GM18502 (cell line): ENCODE results near the gene PCBP3.
"Not testable (repeated sequence)": the region's sequence is repeated elsewhere in the genome, so short reads cannot be mapped to it uniquely, and the experiment has no call there.

Experiments
- ATAC-seq: cut with Tn5 transposase; IDR thresholded peaks from one replicate; pipeline ENCODE4 v1.9.1; 2021; ENCODE audit warnings: mild to moderate bottlenecking; ENCODE audit not compliant: unreplicated experiment, poor library complexity

Gene PCBP3

DNA sequence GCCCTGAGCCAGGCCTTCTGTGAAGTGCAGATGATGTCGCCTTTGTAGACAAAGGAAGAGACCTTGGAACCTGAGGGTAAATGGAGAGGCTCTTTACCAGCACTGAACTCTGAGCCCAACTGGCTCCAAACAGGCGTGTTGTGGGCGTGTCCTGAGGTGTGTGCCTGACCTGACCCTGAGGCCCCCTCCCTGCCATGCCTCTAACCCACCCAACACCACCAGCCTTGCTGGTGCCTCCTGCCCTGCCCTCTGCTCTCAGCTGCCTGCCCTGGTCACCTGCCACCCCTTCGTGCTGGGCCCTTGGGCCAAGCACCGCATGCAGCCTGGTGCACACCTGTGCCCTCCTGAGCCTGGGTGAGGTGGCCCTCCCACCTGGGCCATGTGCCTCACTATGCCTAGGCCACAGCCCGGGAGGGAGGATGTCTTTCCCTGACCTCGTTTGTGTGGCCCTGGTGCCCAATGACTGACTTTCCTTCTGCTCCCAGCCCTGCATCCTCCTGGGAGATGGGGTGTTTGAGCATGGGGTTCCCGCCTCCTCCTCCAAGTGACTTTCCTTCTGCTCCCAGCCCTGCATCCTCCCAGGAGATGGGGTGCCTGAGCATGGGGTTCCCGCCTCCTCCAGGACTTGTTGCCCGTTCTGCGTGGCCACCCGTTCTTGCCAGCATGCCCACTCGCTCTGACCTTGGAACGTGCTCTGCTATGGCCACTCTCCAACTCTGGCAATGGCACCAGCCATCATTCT, 157.0 kb downstream of the PCBP3 start:
- no peak for ATAC-seq

DNA sequence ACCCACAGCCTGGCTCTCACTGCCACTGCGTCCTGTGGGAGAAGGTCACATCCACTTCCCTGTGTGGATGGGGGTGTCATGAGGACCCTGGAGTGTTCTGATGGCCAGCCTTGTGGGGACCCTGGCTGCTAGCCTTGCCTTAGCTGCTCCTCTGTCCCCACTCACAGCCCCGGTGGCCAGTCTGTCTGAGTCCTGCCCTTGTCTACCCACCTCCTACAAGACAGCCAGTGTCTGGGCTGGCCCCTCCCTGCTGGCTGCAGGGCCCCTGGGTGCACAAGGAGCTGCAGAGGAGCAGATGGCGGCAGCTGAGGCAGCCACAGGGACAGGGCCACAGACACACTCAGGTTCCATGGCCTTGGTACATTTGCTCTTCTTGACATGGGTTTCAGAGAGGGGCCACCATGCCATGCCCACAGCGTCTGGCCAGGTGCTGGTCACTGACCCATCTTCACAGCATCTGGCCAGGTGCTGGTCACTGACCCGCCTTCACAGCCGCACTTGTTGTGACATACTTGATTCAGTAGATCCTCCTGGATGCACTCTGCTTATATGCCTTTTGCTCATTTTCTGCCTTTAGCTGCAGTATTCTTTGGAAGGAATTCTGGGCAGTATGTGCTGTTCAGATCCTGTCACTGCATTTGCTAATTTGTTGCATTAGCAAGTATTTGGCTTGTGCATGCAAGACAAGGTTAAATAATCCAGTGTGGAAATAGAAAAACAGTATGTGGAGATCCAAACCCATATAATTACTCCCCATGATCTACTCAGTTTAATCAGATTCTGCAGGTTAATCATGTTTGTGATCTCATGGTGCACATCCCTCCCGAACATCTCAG, 157.8 kb downstream of the PCBP3 start:
- no peak for ATAC-seq

DNA sequence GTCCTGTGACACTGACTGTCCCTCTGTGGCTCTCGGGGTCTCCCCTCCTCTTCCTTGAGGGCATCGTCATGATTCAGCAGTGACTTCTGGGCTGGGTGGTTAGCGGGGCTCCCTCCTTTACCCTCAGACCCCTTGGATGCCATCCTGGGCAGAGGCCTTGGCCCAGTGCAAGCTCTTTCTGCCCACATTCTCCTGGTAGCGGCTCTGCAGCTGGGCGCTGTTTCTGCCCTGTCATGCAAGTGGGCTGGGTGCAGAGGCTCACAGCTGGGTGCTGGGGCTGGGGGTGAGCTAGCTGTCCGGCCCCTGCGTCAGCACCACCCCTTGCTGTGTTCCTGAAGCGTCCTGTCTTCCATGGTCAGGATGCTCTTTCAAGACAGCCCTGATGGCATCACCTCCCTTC, 158.5 kb downstream of the PCBP3 start:
- no peak for ATAC-seq

DNA sequence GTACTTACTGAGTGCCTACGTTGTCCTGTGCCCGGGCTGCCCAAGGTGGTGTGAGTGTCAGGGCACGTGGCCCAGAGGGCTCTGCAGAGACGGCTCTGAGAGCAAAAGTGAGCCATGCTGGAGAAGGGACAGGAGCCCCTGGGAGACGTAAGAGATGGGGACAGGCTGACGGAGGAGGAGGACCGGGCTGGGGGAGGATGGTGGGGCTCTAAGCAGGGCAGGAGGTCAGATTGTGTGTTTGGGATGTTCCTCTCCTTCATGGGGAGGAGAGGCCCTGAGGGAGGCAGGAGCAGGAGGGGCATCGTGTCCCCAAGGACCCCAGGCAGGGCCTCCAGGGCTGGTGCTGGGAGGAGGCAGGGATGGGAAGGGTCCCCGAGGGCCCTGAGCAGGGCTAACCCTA, 158.9 kb downstream of the PCBP3 start:
- no peak for ATAC-seq

DNA sequence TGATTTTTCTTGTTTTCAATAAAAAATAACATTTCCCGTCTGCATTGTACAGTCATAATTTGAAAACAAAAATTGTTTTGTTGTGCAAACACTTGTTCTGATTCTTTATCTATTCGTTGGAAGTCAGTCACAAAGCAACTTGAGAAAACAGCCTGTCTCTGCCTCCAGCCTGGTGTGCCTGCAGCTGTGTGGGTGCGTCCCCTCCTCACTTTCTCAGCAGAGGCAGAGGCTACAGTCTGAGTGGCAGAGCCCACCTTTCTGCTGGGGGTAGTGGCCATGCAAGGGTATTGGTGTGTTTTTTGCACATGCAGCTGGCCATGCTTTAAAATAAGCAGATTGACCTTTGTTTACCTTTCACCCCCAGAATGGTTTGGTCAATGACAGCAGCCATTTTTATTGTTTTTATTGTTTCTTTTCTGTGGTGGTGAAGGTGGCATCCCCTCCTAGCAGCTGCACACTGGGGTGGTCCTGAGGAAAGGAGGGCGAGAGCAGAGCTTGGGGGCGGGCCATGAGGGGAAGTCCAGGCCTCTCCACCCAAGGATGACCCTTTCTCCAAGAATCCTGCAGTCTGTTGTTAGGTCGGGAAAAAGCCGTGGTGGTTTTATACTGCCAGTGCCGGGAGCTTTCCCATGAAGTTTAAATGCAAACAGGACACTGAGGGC, 159.6 kb downstream of the PCBP3 start:
- no peak for ATAC-seq

DNA sequence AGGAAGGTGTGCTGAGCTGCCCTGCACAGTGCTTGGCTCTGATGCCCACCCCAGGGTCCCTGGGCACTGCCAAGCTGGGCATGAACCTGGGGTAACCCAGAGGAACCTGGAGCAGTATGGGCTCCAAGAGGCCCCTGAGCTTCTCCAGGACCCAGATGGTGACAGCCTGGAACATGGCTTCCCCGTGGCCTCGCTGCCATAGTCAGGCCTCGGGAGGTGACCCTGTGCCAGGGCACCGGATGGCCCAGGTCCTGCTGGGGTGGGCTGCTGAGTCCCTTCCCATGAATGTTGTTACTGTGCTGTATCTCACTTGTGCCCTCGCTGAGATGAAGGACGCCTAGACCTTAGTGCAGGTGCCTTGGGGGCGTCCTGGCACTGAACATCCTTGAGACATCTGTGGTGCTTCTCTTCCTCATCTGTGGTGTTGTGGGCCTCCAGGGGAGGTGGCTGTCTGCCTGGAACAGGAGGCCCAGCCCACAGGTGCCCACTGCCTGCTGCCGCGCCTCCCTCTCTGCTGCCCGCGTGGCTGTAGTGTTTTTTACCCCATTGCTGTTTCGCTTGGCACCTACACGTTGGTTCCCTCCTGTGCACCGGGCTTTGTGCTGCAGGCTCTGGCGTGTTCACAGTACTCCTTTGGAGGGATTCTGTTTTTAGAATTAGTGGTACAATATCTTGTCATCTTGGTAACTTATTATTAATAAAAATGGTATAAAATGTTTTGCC, 160.3 kb downstream of the PCBP3 start:
- no peak for ATAC-seq

DNA sequence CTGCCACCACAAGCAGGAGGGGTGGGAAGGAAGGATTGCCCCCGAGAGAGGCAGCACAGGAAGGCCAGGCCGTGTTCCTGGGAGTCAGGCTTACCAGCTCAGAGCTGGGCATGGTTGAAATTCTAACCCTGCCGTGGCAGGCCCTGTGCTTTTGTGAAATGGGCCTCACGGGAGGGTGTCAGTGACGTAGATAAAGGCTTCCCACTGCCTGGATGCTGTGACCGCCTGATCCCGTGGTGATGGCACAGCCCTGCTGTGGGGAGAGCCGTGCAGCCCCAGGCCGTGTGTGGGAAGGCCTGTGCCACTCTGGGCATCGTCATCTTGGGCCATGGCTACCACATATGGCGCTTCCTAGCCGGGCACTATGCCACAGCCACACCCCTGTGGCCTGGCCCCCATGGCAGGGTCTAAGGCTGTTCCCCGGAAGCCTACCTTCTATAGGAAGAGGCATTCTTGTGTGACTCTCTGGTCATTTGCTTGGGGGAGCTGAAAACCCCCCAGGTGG, 161.3 kb downstream of the PCBP3 start:
- ATAC-seq: no peak

DNA sequence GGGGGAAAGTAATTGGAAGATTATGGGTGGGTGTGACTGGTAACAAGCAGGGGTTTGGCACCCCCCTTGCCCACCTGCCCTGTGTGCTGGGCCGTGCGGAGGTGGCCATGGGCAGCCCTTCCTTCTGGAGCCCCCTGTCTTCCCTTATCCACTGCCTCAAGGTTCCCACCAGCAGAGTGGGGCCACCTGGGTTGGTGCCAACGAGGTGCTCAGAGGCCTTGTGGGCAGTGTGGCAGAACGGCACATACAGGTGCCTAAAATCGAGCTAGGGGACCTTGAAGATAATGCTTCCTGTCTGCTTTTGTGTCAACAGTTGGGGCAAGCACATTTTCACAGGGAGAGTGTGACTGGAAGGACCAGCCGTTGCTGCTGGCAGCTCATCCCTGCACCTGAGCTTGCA, 161.8 kb downstream of the PCBP3 start:
- ATAC-seq: no peak

DNA sequence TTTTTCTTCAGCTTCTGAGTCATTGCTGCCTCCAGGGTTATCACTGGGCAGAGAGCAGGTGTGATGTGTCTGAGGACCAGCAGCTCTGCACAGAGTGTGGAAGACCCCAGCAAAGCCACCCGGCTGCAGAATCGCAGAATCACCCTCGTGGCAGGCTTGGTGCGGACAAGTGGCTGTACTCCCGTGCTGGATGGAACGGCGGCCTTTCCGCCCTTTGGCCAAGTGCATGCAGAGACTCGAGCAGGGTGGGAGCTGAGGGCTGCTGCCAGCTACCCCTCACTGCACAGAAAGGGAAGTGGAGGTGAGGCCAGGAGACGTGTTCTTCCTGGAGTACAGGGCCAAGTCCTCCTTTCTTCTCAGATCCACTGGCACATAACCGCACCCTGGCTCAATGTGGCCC, 162.5 kb downstream of the PCBP3 start:
- ATAC-seq: no peak

DNA sequence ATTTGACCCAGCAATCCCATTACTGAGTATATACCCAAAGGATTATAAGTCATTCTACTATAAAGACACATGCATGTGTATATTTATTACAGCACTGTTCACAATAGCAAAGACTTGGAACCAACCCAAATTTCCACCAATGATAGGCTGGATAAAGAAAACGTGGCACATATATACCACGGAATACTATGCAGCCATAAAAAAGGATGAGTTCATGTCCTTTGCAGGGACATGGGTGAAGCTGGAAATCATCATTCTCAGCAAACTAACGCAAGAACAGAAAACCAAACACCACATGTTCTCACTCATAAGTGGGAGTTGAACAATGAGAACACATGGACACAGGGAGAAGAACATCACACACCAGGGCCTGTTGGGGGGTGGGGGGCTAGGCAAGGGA, 165.1 kb downstream of the PCBP3 start:
- ATAC-seq: not testable (repeated sequence)

DNA sequence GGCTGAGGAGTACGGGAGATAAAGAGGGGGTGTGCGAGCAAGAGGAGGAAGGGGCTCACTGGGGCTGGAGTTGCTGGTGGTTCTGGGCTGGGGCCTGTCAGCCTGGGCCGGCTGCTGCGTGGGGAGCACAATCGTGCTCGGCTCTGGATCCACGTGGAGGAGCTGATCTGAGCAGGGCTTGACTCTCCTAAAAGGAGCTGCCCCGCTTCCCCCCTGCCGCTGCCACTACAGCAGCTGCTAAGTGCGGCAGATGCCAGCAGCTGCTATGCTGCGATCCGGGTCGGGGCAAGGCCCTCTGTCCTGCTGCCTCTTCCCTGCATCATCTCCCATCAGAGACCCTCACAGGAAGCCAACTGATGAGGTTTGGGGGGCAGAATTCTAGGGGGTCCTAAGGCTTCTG, 165.9 kb downstream of the PCBP3 start:
- ATAC-seq: no peak

DNA sequence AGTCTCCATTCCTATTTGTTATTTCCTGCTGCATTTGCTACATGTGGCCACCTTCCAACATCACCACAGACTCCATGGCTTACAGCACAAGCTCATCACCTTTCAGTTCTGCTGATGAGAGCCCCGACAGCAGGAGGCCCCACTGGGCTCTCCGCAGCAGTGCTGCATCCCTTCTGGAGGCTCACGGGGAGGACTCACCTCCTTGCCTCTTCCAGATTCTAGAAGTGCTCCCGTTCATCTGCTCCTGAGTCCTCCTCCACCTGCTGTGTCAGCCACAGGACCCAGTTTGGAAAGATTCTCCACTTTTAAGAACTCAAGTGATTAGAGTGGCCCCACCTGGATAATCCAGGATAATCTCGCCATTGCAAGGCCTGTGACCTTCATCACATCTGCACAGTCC, 167.6 kb downstream of the PCBP3 start:
- no peak for ATAC-seq

DNA sequence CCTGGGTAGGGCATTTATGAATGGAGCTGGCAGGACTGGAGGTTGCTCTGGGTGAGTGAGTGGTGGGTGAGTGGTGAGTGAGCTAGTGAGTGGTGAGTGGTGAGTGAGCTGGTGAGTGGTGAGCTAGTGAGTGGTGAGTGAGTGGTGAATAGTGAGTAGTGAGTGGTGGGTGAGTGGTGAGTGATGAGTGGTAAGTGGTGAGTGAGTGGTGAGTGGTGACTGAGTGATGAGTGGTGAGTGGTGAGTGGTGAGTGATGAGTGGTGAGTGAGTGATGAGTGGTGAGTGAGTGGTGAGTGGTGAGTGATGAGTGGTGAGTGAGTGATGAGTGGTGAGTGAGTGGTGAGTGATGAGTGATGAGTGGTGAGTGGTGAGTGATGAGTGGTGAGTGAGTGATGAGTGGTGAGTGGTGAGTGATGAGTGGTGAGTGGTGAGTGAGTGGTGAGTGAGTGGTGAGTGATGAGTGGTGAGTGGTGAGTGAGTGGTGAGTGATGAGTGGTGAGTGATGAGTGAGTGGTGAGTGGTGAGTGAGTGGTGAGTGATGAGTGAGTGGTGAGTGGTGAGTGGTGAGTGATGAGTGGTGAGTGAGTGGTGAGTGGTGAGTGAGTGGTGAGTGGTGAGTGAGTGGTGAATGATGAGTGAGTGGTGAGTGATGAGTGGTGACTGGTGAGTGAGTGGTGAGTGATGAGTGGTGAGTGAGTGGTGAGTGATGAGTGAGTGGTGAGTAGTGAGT, 170.8 kb downstream of the PCBP3 start:
- not testable (repeated sequence) for ATAC-seq

DNA sequence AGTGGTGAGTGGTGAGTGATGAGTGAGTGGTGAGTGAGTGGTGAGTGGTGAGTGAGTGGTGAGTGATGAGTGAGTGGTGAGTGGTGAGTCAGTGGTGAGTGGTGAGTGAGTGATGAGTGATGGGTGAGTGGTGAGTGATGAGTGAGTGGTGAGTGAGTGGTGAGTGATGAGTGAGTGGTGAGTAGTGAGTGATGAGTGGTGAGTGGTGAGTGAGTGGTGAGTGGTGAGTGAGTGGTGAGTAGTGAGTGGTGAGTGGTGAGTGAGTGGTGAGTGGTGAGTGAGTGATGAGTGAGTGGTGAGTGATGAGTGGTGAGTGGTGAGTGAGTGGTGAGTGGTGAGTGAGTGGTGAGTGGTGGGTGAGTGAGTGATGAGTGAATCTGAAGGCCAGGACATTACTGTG, 172.3 kb downstream of the PCBP3 start:
- ATAC-seq: not testable (repeated sequence)

DNA sequence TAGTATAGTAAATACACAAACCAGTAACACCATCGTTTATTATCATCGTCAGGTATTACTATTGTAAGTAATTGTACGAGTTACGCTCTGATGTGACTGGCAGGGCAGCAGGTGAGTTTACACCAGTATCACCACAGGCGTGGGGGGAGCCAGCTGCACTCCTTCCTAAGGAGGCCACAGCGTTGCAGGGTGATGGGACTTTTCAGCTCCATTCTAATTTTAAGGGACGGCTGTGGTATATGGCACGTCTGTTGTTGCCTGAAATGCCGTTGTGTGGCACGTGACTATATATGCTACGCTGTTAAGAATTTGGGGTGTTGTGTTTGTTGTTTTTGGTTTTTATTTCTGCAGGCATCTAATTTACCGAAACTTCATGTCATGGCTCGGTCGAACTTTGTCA, 173.3 kb downstream of the PCBP3 start:
- ATAC-seq: no peak

DNA sequence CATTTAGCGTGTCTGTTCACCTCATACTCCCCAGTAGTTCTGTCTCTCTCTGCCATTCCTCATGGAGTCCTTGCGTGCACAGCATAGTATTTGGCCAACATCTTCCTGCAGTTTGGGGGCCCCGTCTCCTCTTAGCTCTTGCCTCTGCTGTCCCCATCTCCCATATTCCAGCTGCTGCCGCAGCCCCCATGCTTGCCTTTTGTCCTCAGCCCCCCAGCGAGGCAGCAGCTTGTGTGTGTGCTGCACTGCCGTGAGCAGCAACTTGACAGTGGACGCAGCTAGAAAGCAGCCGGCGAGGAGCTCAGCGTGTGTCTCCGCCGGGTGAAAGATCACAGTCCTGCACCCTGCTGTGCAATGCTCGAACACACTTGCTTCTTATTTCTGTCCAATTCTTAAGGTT, 173.8 kb downstream of the PCBP3 start:
- no peak for ATAC-seq

DNA sequence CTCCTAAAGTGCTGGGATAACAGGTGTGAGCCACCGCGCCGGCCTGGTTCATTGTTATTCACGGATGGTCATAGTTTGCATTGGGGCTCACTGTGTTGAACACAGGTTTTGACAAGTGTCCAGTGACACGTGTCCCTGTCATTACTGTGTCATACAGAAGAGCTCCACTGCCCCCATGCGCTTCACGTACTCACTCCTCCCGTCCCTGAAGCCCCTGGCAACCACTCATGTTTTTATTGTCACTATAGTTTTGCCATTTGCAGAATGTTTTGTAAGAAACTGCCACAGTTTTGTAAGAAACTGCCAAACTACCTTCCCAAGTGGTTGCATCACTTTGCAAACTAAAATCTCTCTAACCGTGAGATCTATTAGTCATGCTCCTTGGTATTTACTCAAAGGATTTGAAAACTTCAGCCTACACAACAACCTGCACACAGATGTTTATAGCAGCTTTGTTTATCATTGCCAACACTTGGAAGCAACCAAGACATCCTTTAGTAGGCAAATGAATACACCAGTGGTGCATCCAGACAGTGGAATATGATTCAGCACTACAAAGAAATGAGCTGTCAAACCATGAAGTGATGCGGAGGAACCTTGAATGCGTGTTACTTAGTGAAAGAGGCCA, 174.9 kb downstream of the PCBP3 start:
- ATAC-seq: no peak

DNA sequence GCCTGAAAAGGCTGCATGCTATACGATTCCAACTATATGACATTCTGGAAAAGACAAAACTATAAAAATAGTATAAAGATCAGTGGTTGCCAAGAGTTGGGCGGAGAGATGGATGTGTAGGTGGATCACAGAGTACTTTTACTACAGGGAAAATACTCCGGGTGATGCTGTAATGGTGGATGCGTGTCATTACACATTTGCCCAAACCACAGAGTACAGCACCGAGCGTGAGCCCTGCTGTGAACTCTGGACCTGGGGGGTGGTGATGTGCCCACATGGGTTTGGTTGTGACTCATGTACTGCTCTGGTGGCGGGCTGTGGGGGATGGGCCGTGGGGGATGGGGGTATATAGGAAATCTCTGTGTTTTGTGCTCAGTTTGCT, 175.4 kb downstream of the PCBP3 start:
- ATAC-seq: no peak

DNA sequence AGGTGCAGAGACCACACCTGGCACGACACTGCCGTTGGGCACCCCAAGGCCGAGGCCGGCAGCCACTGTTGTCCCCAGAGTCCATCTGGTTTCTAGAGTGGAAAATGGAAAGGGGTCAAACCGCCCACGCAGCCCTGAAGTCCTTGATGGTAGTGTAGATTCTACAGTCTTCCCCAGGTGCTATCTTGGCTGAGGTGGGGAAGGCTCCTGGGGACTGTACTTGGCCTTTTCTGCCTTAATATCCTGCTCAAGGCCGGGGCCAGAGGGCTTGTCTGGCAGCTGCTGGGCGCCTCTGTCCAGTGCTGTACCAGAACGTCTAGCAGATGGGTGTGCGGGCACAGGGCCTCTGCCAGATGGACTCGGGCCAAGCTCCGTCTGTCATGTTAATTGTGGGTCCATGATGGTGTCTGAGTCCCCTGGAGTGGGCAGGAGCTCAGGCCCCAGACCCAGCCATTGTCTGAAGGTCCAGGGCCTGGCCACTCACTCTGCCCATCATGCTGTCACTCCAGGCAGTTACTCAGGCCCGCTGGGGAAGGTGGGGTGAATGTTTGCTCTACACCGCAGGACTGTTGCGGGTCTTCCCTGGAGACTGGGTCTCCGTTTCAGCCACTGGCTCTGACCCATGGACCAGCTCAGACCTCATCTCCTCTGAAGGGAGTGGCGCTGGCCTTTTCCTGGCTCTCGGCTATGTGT, 176.1 kb downstream of the PCBP3 start:
- ATAC-seq: no peak
